ENCODE measurements around the gene TCEA3. TPM values are rescaled to one million over a fixed set of nuclear protein-coding genes. Genes with fewer than 3 reads are reported as not detected.

Gene TCEA3
- total RNA-seq, 1 donor from 2014 or later, result 3.3 TPM

- DNase-seq (ENCODE audit: low read depth) (no peak), FAIRE-seq (no peak)
- no peak overlapping the region for H2AFZ ChIP-seq (ENCODE audit: low read depth, low read length)
- H3K27me3 ChIP-seq (ENCODE audit: insufficient read depth, low read length), result no peaks in the 10 kb centered on the region
- no peak overlapping the region for H3K9ac ChIP-seq (ENCODE audit: low read length)
- Mint-ChIP-seq H3K4me1 (ENCODE audit: low read depth, unreplicated experiment) (peaks cover 29% of the 10 kb centered on the region), H3K27ac (ENCODE audit: unreplicated experiment) (no peak overlapping the region), H3K27me3 (ENCODE audit: low read depth, unreplicated experiment) (no peaks in the 10 kb centered on the region), H3K36me3 (ENCODE audit: low read depth, unreplicated experiment) (no peaks in the 10 kb centered on the region), H3K9me3 (ENCODE audit: unreplicated experiment) (no peaks in the 10 kb centered on the region), H3K4me3 (ENCODE audit: unreplicated experiment) (no peak overlapping the region)
- H3K9me3 ChIP-seq (ENCODE audit: insufficient read depth, low read depth, low read length), result no peaks in the 10 kb centered on the region
- peaks cover 28% of the 10 kb centered on the region for H3K4me1 ChIP-seq (ENCODE audit: insufficient read depth, low read length)
- no peaks in the 10 kb centered on the region for H4K20me1 ChIP-seq (ENCODE audit: insufficient read depth, low read length)
- H3K36me3 ChIP-seq (ENCODE audit: insufficient read depth, low read length), result no peaks in the 10 kb centered on the region
- H3K4me2 ChIP-seq (ENCODE audit: low read length), result no peak overlapping the region
- no peak overlapping the region for H3K27ac ChIP-seq (ENCODE audit: low read depth, low read length)
- no peaks in the 10 kb centered on the region for H3K79me2 ChIP-seq (ENCODE audit: insufficient read depth, low read length)
- no peak overlapping the region for H3K4me3 ChIP-seq (ENCODE audit: insufficient read depth, low read depth, low read length)
- TF ChIP-seq EZH2 (IDR thresholded peaks at IDR 0.05; ENCODE audit: insufficient read depth, low read length), result no peak
- TF ChIP-seq, protein P1, sequence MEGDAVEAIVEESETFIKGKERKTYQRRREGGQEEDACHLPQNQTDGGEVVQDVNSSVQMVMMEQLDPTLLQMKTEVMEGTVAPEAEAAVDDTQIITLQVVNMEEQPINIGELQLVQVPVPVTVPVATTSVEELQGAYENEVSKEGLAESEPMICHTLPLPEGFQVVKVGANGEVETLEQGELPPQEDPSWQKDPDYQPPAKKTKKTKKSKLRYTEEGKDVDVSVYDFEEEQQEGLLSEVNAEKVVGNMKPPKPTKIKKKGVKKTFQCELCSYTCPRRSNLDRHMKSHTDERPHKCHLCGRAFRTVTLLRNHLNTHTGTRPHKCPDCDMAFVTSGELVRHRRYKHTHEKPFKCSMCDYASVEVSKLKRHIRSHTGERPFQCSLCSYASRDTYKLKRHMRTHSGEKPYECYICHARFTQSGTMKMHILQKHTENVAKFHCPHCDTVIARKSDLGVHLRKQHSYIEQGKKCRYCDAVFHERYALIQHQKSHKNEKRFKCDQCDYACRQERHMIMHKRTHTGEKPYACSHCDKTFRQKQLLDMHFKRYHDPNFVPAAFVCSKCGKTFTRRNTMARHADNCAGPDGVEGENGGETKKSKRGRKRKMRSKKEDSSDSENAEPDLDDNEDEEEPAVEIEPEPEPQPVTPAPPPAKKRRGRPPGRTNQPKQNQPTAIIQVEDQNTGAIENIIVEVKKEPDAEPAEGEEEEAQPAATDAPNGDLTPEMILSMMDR (IDR thresholded peaks at IDR 0.05; ENCODE audit: insufficient read depth, low read depth, low read length), result no peak
Measured at GRCh38 chr1:23407016-23407630, 17.4 kb downstream of the TCEA3 start.

DNA sequence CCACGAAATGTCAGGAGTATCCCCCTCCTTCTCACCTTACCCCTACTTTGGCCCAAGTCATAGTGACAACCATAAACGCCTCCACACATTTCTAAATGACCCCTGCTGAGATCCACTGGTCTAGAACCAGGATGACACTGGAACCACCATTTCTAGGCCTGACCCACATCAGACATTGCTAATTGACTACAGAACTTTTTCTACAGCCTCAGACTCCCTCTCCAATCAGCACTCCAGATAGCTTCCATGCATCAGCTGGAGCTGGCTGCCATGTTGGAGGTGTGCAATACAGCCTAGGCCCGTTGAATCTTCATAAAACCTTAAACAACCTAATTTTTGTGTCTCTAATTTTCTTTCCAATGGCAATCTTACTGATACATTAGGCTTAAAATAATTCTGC is 18.6 kb downstream of the TCEA3 start:
- FAIRE-seq, result no peak
- no peak overlapping the region for H3K4me3 ChIP-seq (ENCODE audit: insufficient read depth, low read depth, low read length)
- H3K27ac ChIP-seq (ENCODE audit: low read depth, low read length), result no peak overlapping the region
- peaks cover 22% of the 10 kb centered on the region for H3K4me1 Mint-ChIP-seq (ENCODE audit: low read depth, unreplicated experiment)
- H3K9me3 Mint-ChIP-seq (ENCODE audit: unreplicated experiment), result no peaks in the 10 kb centered on the region
- H3K9ac ChIP-seq (ENCODE audit: low read length), result no peak overlapping the region
- no peaks in the 10 kb centered on the region for H3K36me3 ChIP-seq (ENCODE audit: insufficient read depth, low read length)
- peaks cover 25% of the 10 kb centered on the region for H3K4me1 ChIP-seq (ENCODE audit: insufficient read depth, low read length)
- no peaks in the 10 kb centered on the region for H4K20me1 ChIP-seq (ENCODE audit: insufficient read depth, low read length)
- H3K4me2 ChIP-seq (ENCODE audit: low read length), result no peak overlapping the region
- H3K4me3 Mint-ChIP-seq (ENCODE audit: unreplicated experiment), result no peak overlapping the region
- H3K27me3 Mint-ChIP-seq (ENCODE audit: low read depth, unreplicated experiment), result no peaks in the 10 kb centered on the region
- H3K27me3 ChIP-seq (ENCODE audit: insufficient read depth, low read length), result no peaks in the 10 kb centered on the region
- no peak overlapping the region for H3K27ac Mint-ChIP-seq (ENCODE audit: unreplicated experiment)
- no peaks in the 10 kb centered on the region for H3K36me3 Mint-ChIP-seq (ENCODE audit: low read depth, unreplicated experiment)
- H3K9me3 ChIP-seq (ENCODE audit: insufficient read depth, low read depth, low read length), result no peaks in the 10 kb centered on the region
- no peak for DNase-seq (ENCODE audit: low read depth)
- no peaks in the 10 kb centered on the region for H3K79me2 ChIP-seq (ENCODE audit: insufficient read depth, low read length)
- no peak overlapping the region for H2AFZ ChIP-seq (ENCODE audit: low read depth, low read length)
- no peak for TF ChIP-seq EZH2 (IDR thresholded peaks at IDR 0.05; ENCODE audit: insufficient read depth, low read length)
- TF ChIP-seq, protein P1 (IDR thresholded peaks at IDR 0.05; ENCODE audit: insufficient read depth, low read depth, low read length), result no peak

- peak overlapping the region; percentile 23 for H3K27ac Mint-ChIP-seq (ENCODE audit: unreplicated experiment)
- DNase-seq (ENCODE audit: low read depth), result peak; percentile 91
- H3K36me3 ChIP-seq (ENCODE audit: insufficient read depth, low read length), result no peaks in the 10 kb centered on the region
- H3K27me3 Mint-ChIP-seq (ENCODE audit: low read depth, unreplicated experiment), result peaks cover 4% of the 10 kb centered on the region
- no peaks in the 10 kb centered on the region for H3K27me3 ChIP-seq (ENCODE audit: insufficient read depth, low read length)
- H2AFZ ChIP-seq (ENCODE audit: low read depth, low read length), result peak overlapping the region; percentile 21
- H3K9me3 Mint-ChIP-seq (ENCODE audit: unreplicated experiment), result no peaks in the 10 kb centered on the region
- peak overlapping the region; percentile 66 for H3K4me2 ChIP-seq (ENCODE audit: low read length)
- peak overlapping the region; percentile 66 for H3K27ac ChIP-seq (ENCODE audit: low read depth, low read length)
- TF ChIP-seq, protein P1 (IDR thresholded peaks at IDR 0.05; ENCODE audit: insufficient read depth, low read depth, low read length), result peak; percentile 96
- TF ChIP-seq EZH2 (IDR thresholded peaks at IDR 0.05; ENCODE audit: insufficient read depth, low read length), result no peak
- peak overlapping the region; percentile 36 for H3K4me3 Mint-ChIP-seq (ENCODE audit: unreplicated experiment)
- no peaks in the 10 kb centered on the region for H3K79me2 ChIP-seq (ENCODE audit: insufficient read depth, low read length)
- H3K4me3 ChIP-seq (ENCODE audit: insufficient read depth, low read depth, low read length), result peak overlapping the region; percentile 24
- no peaks in the 10 kb centered on the region for H3K9me3 ChIP-seq (ENCODE audit: insufficient read depth, low read depth, low read length)
- peaks cover 25% of the 10 kb centered on the region for H3K4me1 ChIP-seq (ENCODE audit: insufficient read depth, low read length)
- H3K4me1 Mint-ChIP-seq (ENCODE audit: low read depth, unreplicated experiment), result peaks cover 20% of the 10 kb centered on the region
- H3K9ac ChIP-seq (ENCODE audit: low read length), result peak overlapping the region; percentile 26
- FAIRE-seq, result peak; percentile 52
- no peaks in the 10 kb centered on the region for H3K36me3 Mint-ChIP-seq (ENCODE audit: low read depth, unreplicated experiment)
- H4K20me1 ChIP-seq (ENCODE audit: insufficient read depth, low read length), result no peaks in the 10 kb centered on the region
Measured at GRCh38 chr1:23403735-23404486, 20.6 kb downstream of the TCEA3 start.

Data from astrocyte (in vitro differentiated cells and primary cell).